ENCODE data around the gene CECR2.

DNA sequence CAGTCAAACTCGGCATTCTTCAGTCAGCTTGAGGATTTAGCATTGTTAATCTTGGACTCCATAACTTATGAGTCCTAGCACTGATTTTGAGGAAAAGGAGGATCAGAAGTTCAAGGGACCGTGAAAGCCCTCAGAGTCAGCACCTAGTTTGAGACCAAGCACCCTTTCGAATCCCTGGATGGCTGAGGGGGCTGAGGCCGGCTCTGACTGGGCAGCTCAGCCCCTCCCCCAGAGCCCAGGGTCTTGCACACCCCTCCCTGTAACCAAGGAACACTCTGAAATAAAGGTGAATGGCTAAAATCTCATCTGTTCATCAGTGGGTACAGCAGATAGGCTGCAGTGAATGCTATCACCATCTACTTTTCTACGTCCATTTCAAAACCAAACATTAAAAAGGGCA lies 221.3 kb downstream of the CECR2 start:
- TF ChIP-seq TAF1 (IDR thresholded peaks at IDR 0.05; ENCODE audit: borderline replicate concordance, insufficient read depth, low read length): no peak
- TF ChIP-seq POLR2AphosphoS5 (IDR thresholded peaks at IDR 0.05; ENCODE audit: low read depth, low read length): no peak

All from PFSK-1 (cell line).